ENCODE measurements around the gene AATF.
"Not testable (repeated sequence)": the region's sequence is repeated elsewhere in the genome, so short reads cannot be mapped to it uniquely, and the experiment has no call there.

The AATF gene

DNA sequence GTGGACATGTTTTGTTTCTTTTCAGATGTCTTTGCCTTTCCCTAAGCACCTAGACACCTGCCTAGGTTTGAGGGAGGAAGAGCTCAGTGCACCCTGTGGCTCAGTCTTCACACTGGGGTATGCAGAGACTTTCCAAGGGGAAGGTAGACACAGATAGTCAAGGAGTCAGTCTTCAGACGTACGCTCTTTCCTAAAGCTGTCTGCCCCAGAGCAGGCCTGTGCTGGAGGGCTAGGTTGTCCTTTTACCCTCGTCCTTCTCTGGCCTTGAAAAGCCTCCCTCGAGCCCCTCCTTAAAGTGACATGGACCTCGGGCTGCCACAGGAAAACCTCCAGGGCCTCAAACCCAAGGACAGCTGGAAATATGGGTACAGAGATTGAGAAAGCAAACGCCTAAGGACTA, 103.7 kb downstream of the AATF start:
- no peak for DNase-seq

DNA sequence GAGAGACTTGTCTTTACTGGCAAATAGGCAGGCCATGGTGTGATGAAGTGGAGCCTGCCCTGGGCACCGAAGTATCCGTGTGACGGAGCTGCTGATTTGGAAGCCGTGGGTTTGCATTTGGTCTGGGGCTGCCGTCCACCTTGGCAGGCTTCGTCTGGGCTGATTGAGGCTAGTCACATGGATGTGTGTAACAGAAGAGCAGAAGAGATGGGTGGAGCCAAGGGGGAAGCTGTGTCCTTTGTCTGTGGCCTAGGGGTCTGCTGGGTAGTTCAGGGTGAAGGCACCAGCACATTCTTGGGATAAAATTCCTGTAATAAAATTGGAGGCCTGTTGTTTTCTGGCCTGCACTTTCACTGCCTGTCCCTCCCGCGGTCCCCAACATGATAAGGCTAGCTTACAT, 106.1 kb downstream of the AATF start:
- DNase-seq, result no peak

DNA sequence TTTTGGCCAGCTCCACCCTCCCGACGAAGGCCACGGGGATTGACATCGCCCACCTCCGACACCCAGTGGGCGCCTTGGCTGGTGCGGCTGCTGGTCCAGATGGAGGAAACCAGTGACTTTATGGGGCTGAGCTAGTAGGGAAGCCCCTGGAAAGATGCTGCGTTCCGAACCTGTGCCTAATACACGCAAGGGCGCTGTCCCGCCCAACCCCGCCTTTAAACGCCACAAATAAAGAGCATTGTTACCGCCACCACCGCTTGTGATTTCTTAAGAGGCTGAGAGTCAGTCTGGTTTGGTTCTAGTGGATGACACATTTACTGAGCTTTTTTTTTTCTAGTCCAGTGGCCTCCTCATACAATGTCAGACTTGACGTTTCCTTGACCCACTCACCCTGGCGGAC, 107.9 kb downstream of the AATF start:
- DNase-seq, result no peak

DNA sequence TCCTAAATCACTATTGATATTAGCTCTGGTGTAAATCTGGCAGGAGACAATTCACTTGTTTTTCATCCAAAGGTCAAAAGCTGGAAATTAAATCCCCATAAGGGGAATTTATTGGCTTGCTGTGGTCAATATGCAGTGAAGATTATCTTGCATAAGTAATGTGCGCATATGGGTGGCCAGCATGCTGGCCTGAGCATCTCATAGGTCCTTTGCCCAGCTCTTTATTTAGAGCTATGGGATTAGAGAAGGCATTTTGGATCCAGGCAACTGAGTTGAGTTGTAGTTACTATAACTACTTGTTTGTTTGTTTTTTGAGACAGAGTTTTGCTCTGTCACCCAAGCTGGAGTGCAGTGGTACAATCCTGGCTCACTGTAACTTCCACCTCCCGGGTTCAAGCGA, 110.7 kb downstream of the AATF start:
- no peak for DNase-seq

DNA sequence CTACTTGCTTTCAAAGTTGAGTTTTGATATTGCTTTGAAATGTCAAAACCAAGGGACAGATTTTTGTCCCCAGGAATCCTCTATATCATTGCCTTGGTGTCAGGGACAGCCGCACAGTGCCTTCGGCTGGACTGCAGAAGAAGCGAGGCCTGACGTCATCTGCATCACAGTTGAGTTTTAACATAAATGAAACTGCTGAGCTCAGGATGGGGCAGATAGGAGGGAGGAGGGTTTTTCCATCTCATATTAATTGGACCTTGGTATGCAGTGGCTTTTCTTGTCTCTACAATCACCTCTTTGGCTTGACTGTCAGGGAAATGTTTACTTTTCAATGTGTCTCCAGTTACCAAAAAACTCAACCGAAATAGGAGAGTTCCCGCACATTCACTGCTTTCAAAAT, 111.3 kb downstream of the AATF start:
- DNase-seq, result no peak

DNA sequence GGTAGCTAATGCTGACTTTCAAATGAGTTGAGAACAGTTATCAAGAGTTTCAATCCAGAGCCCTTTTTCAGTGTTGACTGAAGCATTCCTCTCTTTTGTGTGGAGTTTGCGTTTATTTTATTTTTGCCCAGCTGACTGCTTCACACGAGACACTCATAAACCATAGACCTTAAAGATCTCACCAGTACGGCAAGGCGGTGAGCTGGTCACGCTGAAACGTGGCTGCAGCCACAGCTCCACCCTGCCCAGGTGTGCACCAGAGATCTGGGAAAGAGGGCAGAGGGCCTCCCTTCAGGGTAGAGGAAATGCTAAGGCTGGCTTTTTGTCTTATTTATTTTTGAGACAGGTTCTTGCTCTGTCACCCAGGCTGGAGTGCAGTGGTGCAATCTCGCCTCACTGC, 112.2 kb downstream of the AATF start:
- DNase-seq, result no peak

DNA sequence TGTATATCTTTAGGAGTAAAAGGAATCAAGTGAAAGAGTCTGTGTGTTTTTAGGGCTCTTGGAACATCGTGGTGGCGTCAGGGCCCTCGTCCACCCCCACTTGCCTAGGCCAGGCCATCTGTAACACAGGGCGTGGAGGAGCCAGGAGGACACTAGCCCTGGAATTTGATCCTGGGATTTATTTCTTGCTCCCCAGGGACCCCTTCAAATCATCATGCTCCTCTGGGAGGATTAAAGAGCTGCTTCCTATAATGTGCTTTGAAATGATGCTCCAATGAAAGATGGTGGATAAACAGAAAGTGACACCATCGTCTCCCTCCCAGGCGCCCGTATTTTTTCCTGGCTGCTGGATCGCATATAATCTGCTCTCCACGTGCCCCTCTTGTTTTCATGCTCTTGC, 113.3 kb downstream of the AATF start:
- DNase-seq, result no peak

DNA sequence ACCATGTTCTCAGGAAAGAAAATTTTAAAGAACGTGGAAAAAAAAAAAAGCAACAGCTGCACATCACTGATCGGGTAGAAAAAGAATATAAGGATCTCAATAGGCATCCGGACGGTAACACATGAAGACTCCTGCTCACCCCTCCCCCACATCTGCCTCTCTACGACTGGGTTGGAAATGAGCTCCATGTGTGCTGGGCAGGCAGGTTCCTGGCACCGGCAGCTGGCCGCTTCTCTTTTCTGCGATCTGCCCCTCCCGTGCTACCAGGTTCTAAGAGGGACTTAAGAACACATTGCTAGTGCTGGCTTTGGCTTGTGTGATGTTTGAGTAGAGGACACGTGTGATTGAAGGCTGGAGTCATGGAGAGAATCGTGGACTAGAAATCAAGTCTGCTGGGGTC, 115.5 kb downstream of the AATF start:
- no peak for DNase-seq

DNA sequence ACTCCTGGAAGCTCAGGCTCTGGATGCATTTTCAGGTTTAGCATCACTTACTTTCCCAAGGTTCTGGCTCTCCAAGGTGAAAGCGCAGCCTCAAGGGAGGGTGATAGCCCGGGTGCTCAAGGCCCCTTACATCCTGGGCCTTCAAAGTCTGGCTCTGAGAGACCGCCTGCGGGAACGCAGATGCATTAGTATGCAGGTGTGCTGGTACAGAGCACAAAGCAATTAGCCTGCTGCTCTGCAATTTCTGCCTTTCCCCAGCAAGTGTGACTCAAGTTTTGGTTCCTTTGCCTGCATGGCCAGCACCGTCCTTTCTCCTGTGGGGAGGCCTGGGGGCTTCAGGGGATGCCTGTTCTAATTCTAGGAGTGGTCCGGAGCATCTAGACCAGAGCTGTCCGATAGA, 116.2 kb downstream of the AATF start:
- DNase-seq, result no peak

DNA sequence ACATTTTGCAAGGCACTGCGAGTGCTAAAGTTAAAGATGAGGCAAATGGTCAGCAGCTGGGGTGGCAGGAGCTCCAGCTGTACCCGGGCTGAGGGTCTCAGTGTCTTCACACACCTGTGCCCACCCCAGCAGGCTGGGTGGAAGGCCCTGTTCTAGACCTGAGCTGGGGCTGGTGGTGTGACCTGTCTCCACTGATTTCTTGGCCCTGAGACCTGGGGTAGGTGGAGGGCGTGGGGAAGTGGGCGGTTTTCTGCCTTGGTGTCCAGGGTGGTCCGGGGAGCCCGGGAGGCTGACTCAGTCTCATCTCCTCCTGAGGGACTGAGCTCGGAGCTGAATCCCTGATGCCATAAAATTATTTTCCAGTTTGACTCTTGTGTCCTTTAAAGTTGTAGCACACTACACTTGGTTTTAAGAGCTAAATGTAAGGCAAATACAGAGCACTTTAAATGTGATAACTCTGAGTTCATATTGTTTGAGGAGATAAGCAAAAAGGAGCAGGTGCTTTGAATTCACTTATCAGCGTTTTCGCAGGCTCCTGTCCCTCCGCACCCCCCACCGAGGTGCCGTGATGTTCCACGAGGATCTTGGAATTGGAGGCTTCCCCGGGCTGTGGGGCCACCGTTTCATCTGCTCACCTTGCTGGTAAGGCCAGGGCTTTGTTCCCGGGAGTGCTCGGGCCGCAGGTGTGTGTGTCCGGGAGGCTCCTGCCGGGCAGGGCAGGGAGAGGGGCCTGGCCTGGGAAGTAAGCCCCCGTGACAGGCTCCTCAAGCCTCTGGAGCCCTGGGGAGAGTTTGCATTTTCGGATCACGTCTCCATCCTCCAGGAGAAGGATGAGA, 117.0 kb downstream of the AATF start:
- DNase-seq, result no peak

DNA sequence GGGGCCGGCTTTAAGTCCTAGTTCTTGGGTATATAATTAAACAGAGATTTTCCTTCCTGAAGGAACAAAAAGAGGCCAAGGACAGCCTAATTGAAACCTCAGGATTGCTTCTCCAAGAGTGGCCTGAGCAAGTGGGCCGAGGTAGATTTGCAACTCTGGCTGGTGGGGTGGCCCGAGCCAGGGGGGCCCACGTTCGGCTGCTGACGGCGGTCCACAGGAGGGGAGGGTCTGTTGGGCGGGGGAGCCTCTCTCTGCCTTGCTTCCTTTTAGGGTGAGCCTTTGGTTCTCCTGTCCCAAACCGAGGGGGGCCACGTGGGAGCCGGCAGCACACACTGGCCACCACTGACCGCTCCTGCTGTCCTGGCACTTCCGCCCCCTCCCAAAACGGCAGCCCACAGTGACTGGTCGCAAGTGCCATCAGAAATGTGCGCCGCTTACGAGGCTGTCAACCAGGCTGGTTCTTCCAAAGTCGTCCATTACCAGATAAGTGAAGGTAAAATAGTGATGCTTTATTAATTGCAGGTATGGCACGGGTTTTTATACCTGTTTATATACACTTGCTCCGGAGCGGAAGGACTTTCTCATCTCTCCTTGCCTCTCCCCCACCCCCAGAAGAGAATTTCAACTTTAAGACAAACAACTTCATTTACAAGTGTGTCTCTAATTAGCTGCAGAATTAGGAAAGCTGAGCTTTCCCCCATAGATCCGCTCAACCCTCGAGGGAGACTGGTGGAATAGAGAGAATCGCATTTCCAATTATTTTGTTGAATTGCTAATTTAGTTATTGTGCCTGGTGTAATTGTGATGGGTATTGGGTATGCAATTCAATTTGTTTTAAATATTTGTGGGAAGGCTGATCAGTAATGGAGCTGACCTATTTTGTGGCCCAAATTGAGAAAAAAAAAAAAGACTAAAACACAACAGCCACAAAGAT, 117.8 kb downstream of the AATF start:
- no peak for DNase-seq

DNA sequence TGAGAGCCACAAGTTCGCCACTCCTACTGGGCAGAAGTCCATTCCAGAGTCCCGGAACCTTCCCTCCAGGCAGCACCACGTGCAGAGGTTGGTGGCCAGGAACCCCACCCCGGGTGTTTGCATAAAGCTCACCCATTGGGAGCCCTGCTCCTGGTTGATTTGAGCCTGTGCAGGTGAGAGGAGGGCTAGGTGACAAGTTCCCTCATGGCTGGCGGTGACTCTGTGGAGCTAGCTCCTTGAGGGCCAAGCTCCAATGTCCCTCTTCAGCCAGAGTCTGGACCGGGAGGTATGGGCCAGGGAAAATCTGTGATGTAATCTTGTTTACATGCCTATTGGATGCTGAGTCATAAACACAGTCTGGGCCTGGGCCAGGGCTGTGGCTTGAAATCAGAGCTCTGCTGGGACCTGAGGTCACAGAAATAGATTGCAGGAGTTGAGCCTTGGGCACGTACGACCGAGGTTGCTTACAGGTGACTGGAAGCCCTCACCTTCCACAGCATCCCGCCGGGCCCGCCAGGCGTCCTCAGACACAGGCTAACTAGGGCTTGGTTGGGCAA, 118.9 kb downstream of the AATF start:
- DNase-seq, result no peak

DNA sequence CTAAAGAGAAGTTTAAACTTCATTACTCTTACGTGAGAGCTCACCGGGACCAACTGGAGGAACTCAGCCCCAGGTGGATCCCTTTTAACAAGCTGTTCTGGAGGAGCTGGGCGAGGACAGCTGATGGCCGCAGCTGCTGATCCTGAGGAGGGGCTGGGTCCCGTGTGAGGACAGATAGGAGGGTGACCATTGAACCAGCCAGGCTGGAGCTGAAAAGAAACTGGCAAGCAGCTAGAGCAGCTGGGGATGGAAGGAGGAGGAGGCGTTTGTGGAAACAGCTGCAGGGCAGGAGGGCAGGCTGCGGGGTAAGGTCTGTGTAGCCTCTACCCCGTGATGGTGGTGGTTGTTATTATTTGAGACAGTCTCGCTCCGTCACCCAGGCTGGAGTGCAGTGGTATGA, 119.5 kb downstream of the AATF start:
- no peak for DNase-seq

DNA sequence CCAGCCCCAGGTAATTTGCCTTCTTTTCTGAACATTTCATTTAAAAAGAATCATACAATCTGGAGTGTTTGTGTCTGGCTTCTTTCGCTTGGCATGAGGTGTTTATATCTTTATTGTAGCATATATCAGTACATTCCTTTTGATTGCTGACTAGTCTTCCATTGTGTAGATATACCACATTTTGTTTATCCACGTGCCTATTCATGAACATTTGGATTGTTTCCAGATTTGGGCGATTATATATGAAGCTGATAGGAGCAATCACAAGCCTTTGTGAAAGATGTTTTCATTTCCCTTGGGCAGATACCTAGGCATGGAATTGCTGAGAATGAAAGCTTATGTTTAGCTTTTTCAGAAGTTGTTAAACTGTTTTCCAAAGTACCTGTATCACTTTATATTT, 120.3 kb downstream of the AATF start:
- DNase-seq, result no peak

DNA sequence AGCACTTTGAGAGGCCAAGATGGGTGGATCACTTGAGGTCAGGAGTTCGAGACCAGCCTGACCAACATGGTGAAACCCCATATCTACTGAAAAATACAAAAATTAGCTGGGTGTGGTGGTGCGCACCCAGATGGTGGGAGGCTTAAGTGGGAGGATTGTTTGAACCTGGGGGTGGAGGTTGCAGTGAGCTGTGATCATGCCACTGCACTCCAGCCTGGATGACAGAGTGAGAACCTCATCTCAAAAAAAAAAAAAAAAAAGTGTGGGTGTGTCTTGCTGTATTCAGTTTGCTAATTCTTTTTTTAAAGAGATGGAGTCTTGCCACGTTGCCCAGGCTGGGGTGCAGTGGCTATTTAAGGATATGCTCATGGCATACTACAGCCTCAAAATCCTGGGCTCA, 124.7 kb downstream of the AATF start:
- DNase-seq, result not testable (repeated sequence)

DNA sequence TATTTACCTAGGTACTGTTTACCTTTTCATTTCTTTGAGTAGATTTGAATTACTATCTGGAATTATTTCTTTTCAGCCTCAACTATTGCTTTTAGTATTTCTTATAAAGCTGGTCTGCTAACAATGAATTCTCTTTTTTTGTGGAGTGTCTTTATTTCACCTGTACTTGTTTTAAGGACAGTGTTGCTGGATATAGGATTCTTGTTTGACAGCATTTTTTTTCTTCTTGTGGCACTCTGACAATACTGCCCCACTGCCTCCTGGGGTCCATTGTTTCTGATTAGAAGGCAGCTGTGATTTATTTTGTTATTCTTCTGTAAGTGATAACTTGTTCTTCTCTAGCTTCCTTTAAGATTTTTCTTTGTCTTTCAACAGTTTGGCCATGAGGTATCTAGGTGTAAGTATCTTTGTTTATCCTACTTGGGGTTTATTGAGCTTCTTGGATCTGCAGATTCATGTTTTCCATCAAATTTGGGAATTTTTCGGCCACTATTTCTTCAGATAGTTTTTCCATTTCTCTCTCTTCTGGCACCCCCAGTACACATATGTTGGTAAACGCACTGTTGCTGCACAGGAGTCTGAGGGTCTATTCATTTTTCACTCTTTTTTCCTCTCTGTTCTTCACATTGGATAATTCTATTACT, 130.4 kb downstream of the AATF start:
- DNase-seq, result no peak

DNA sequence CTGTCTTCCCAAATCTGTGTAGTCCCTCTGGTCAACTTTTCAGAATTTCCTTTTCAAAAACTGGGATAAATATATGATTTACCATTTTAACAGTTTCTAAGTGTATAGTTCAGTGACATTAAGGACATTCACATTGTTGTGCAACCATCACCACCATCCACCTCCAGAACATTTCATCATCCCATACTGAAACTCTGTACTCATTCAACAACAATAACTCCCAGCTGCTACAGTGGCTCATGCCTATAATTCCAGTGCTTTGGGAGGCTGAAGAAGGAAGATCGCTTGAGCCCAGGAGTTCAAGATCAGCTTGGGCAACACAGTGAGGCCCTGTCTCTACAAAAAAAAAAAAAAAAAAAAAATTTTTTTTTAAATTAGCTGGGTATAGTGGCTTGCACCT, 131.0 kb downstream of the AATF start:
- no peak for DNase-seq

DNA sequence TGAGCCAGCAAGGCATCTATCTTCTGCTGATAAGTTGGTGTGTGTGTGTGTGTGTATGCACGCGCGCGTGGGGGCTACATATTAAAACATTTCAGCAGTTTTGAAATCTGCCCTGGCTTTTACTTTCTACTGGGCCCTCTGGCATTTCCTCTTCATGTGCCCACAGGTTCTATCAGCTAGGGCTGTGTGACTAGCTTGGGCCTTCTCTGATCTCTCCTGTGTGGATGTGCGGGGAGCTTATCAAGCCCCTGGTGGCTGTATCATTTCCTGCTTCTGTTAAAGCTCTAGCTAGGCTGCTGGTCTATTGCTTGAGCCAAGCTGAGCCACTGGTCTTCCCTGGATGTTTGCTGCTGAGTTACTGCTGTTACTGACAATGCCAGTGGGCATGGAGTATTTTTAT, 132.5 kb downstream of the AATF start:
- DNase-seq, result no peak

DNA sequence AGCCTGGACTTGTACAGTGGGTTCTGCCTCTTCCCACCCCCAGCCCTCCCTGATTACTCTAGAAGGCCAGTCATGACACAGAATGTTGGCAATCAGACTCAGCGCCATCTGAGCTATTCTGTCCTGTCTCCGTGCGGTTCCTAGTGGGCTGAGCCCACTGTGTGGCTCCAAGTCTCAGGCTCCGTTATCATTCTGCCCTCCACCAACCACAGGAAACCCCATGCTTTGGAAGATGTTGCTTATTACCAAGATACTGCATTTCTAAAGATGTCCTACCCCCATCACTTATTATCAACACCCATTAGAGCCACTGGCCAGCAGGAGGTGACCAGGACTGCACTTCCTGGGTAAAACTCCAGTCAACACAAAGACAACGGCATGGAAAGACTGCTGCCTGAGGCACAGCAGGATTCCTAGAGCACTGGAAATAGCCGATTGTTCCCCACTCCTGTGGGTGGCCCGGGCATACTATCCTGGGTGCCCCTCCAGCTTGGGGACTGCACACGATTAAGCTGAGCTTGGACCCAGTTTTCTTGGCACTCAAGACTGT, 133.6 kb downstream of the AATF start:
- no peak for DNase-seq

DNA sequence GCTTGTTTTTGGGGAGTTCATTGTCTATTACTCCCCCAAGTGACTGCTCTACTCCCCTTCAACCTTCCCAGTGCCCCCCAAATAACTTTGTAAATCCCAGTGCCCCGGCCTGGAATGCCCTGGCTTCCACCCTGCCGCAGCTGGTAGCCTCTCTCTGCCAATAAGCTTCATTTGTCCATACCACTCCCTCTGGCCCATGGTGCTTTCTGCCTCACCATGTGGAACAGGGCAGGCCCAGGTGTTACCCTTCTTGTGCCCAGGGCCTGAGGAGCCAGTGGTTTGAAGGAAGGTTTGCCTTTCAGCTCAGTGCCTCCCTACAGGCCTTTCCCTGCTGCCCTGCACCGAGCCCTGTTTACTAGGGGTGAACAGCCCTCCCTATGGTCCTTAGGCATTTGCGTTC, 134.2 kb downstream of the AATF start:
- no peak for DNase-seq

DNA sequence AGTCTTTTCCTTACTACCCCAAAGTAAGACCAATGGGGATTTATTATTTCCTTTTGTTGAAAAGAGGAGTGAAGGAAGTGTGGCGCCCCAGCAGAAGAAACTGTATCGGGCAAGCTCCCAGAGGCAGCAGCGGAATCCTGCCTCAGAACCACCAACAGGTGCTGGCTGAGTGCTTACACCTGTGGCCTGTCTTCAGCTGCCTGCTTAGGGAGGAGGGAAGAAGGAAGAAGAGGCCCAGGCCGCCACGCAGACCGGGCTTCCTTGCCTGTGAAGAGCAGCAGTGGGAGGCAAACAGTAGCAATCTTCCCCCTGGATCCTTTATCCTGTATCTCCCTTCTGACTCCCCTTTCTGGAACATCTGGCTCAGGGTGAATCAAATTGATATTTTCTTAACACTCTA, 134.7 kb downstream of the AATF start:
- DNase-seq, result no peak

DNA sequence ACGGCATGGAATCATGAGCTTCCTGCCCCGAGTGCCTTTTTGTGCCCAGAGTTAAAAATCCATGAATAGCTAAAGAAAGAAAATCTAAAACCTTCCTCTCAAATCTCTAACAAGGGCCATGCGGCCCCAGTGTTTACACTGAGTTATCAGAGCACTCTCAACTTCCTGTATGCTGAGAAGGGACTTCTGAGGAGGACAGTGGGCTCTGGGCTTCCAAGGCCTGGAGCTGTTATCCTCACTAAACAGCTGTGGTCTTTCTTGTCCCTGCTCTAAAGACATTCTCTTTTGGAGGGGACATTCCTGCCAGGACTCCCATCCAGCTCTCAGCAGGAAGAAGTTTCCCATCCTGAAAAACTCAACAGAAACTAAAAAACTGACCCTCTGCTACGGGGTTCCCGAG, 135.6 kb downstream of the AATF start:
- DNase-seq, result no peak

DNA sequence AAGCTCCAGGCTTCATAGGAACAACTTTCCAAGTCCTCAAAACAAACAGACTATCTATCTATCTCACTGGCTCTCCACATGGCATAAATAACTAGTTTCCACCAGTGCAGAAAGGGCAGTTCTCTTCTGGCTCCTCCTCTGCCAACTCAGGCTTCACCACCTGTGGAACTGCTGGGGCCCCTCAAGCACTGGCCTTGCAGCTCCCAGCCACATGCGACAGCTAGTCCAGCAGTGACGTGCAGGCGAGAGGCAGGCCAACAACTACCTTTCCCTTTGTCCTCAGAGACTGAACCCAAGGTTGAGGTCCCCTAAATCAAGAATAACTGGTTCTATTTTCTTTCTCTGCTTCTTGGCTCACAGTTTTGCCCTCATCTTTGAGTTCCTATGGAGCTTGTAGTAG, 137.6 kb downstream of the AATF start:
- DNase-seq, result no peak
